Measurements from ENCODE around the gene HLF.
"Not testable (repeated sequence)": the region's sequence is repeated elsewhere in the genome, so short reads cannot be mapped to it uniquely, and the experiment has no call there.

HLF gene

DNA sequence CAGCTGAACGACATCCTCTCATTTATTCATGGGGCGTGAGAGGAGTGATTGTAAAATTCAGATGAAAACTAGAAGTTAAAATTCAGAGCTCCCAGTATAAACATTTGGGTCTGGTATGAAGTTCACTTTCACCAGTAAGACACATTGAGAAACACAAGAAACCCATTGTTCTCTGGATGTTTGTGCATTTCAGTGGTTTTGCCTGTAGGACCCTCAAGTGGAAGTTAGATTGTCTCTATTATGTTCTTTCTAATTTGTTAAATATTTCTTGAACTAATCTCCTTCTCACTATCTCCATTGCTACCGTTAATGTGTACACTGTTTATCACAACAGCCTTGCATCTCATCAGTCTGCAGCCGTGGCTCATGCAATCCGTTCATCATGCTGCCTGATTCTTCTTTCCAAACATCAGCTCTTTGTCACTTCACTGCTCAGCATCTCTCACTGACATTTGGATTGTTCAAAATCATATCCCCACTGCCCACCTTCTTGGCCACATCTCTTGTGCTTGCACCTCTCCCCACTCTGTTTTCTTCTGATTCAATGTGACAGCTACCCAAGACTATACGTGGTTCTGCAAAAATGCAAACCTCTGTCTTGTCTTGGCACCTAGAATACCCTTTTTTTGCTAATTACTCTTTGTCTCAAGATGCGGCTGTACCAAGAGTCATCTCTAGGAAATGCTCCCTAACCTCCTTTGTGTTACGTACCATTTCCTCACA is 49.5 kb downstream of the HLF start:
- DNase-seq: no peak

DNA sequence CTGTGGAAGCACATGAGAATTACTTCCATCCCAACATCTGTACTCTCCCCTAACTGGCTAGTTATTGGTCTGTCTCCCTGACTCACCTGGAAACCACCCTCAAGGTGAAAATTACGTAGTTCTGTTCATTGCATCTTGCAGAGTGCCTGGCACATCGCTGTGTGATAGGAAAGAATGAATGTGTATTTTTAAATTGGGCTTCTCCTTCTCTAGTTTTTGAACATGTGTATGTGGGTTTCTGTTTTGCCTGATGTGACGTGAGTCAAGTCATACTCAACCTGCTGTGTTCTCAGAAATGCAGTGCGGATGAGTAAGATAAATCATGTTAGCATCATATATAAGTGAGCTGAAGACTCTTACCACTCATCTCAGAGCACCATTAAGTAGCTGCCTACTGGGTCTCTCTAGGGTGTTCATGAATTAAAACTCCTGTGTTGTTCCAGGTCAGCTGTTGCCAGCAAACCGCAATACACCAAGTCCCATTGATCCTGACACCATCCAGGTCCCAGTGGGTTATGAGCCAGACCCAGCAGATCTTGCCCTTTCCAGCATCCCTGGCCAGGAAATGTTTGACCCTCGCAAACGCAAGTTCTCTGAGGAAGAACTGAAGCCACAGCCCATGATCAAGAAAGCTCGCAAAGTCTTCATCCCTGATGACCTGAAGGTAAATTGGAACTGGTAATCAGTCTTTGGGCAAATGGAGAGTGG is 50.2 kb downstream of the HLF start:
- no peak for DNase-seq

DNA sequence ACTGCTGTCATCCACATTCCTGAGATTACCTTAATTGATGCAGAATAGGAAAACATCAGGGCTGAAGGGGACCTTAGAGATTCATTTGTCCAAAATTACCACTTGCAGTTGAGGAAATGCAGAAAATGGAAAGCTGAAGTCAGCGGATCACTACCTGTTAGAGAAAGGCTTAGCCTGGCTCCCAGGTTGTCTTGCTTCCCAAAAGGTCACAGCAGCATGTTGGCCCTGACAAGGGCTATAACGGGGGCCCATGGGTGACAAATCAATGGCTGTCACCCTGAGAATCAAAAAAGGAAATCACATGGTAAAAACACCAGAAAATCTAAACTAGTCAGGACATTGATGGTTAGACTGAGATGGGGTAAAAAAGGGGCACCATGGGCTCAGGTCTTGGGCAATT is 51.7 kb downstream of the HLF start:
- no peak for DNase-seq

DNA sequence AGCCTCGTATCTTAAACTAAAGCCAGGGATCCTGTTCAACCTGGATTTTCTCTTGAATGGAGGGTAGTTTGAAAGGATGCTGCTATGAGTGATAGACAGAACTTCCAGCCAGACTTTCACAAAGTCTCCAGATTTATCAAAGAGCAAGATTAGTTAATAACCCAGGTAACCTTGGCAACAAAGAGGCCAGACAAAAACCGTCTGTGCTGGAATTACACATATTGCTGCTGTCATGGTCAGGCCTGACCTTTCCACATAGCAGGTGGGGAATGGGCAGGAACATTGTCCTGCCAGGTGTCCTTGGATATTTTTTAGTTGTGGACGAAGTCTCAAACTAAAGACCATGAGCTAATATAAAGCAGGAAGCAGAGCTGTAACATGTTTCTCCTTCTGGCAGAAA is 52.5 kb downstream of the HLF start:
- DNase-seq: no peak

DNA sequence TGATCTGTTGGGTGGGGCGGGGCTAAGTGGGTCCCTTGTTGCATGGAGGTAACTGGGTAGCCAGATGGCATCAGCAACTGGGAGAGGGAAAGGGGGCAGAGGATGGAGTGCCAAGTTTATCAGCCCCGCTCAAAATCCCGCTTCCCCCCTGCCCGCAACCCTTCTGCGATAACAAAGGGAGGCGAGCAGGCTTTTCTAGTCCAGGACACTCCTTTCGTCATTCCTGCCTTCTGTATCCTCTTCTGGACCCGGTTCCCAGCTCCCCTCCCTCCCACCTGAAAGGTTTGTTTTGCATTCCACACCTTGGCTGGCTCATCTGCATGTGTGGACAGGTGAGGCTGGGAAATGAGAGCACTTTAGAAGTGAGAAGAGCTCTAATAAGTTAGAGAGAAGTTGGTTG is 53.3 kb downstream of the HLF start:
- DNase-seq: no peak

DNA sequence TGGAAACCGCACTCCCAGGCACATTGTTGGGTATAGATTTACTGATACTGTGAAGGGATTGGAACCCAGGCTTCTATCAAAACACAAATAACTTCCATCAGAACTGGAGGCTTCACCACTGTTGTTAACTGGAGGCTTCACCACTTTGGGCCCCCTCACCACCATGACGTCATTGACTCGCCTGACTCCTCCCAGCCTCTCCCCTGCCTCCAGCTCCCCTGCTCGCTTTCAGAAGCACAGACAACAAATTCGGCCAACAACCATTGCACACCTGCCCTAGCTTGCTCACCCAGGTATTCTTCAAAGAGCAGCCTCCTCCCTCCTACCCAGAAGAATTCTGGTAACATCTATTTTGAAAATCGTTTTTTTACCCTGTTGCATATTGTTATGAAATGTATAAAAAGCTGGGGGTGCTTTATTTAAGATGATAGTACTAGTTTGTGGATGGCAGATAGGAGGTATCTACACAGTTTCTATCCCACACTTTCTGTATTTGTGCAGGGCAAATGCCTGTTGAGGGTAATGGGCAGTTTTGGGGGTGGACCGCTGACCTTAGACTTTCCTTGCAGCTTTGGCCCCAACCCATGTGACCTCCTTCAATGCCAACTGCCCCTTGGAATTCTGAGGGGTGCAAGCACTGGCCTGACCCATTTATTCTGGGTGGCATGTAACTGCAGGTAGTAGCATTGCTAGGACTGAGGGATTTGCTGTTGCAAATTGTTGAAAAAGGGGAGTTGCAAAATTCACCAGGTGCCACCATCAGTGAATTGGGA is 54.1 kb downstream of the HLF start:
- no peak for DNase-seq

DNA sequence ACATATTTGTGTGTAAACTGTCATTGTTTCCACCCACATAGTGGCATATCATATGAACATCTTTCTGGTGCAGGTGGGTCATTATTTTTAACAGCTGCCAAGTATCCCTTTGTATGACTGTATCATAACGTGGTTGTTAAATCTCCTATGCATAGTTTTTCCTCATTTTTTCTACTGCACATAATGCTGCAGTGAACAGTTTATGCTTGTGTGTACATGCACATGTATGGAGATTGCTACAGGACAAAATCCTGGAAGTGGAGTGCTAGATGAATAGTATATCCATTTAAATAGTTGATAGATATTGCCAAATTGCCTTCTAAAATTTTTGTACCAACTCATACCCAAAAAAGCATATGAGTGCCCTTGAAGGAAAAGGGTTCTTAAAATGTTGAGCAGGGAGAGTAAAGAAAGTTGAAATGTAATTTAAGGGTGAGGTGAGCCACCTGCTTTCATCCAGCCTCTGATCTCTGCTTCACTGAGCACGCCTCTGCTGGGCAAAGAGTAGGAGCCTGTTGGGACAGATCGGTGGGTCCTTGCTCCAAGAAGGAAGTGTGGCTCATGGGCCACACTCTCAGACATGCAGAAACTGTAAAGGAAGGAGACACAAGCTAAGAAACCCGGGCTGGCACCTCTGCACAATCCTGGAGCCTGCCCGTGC is 55.3 kb downstream of the HLF start:
- no peak for DNase-seq

DNA sequence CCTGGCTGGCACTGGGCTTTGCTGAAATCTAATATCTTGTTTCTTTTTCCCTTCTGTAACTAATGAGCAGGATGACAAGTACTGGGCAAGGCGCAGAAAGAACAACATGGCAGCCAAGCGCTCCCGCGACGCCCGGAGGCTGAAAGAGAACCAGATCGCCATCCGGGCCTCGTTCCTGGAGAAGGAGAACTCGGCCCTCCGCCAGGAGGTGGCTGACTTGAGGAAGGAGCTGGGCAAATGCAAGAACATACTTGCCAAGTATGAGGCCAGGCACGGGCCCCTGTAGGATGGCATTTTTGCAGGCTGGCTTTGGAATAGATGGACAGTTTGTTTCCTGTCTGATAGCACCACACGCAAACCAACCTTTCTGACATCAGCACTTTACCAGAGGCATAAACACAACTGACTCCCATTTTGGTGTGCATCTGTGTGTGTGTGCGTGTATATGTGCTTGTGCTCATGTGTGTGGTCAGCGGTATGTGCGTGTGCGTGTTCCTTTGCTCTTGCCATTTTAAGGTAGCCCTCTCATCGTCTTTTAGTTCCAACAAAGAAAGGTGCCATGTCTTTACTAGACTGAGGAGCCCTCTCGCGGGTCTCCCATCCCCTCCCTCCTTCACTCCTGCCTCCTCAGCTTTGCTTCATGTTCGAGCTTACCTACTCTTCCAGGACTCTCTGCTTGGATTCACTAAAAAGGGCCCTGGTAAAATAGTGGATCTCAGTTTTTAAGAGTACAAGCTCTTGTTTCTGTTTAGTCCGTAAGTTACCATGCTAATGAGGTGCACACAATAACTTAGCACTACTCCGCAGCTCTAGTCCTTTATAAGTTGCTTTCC is 56.0 kb downstream of the HLF start:
- no peak for DNase-seq

DNA sequence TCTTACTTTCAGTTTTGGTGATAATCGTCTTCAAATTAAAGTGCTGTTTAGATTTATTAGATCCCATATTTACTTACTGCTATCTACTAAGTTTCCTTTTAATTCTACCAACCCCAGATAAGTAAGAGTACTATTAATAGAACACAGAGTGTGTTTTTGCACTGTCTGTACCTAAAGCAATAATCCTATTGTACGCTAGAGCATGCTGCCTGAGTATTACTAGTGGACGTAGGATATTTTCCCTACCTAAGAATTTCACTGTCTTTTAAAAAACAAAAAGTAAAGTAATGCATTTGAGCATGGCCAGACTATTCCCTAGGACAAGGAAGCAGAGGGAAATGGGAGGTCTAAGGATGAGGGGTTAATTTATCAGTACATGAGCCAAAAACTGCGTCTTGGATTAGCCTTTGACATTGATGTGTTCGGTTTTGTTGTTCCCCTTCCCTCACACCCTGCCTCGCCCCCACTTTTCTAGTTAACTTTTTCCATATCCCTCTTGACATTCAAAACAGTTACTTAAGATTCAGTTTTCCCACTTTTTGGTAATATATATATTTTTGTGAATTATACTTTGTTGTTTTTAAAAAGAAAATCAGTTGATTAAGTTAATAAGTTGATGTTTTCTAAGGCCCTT is 56.8 kb downstream of the HLF start:
- DNase-seq: no peak

DNA sequence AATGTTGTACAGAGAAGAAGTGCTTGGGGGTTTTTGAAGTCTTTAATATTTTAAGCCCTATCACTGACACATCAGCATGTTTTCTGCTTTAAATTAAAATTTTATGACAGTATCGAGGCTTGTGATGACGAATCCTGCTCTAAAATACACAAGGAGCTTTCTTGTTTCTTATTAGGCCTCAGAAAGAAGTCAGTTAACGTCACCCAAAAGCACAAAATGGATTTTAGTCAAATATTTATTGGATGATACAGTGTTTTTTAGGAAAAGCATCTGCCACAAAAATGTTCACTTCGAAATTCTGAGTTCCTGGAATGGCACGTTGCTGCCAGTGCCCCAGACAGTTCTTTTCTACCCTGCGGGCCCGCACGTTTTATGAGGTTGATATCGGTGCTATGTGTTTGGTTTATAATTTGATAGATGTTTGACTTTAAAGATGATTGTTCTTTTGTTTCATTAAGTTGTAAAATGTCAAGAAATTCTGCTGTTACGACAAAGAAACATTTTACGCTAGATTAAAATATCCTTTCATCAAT is 57.8 kb downstream of the HLF start:
- DNase-seq: no peak

DNA sequence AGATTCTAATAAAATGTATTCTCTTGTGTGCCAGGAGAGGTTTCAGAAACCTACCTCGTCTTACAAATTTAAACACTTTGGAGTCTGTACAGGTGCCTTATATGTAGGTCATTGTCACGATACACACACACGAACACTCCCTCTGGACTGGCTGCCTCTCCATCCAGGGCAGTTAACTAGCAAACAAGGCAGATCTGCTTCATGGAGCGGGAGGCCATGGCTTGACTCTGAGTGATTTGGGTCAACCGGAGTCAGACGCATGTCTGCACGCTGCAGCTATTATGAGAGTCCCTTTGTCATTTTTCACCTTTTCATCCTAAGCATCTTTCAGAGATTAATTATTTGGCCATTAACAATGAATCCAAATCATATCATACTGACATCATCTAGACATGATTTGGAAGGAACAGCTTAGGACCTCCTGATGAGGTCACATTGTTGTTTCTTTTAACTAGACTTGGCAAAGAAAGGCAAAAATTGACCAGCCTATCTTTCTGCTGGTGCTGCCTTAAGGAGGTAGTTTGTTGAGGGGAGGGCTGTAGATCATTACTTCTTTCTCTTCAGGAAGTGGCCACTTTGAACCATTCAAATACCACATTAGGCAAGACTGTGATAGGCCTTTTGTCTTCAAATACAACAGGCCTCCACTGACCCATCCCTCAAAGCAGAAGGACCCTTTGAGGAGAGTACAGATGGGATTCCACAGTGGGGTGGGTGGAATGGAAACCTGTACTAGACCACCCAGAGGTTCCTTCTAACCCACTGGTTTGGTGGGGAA is 58.9 kb downstream of the HLF start:
- no peak for DNase-seq

DNA sequence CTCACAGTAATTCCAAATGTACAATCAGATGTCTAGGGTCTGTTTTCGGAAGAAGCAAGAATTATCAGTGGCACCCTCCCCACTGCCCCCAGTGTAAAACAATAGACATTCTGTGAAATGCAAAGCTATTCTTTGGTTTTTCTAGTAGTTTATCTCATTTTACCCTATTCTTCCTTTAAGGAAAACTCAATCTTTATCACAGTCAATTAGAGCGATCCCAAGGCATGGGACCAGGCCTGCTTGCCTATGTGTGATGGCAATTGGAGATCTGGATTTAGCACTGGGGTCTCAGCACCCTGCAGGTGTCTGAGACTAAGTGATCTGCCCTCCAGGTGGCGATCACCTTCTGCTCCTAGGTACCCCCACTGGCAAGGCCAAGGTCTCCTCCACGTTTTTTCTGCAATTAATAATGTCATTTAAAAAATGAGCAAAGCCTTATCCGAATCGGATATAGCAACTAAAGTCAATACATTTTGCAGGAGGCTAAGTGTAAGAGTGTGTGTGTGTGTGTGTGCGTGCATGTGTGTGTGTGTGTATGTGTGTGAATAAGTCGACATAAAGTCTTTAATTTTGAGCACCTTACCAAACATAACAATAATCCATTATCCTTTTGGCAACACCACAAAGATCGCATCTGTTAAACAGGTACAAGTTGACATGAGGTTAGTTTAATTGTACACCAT is 59.7 kb downstream of the HLF start:
- DNase-seq: no peak

DNA sequence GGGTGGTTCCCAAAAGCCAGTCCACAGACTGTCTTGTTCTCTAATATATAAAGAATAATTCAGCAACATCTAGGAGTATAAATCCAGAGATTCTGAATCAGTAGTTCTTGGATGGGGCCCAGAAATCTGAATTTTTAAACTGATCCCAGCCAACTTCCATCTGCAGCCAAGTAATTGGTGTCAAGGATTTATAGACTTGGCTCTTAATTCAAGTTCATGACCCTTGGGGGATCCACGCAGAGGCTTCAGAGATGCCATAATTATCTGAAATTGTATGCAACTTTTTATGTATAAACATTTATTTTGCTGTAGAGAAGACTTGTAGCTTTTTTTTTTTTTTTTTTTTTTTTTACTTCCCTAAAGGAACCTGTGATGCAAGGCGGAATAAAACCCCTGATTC is 60.6 kb downstream of the HLF start:
- no peak for DNase-seq

DNA sequence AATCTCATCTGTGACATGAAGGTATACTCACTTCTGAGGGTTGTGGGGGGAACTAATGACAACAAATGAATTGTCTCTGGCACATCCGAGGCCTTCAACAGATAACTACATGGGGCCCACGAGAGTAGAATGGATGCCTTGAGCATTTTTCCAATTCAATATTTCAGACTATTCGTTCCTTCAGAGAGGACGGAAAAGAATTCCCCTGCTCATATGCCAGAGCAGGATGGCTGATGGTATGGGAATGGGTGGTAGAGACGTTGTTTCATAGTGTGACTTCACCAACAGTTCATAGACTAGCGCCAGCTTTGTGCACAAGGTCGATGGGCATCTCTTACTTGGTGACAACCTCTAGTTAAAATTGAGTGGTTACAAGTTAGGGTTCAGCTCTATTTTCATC is 61.3 kb downstream of the HLF start:
- no peak for DNase-seq

DNA sequence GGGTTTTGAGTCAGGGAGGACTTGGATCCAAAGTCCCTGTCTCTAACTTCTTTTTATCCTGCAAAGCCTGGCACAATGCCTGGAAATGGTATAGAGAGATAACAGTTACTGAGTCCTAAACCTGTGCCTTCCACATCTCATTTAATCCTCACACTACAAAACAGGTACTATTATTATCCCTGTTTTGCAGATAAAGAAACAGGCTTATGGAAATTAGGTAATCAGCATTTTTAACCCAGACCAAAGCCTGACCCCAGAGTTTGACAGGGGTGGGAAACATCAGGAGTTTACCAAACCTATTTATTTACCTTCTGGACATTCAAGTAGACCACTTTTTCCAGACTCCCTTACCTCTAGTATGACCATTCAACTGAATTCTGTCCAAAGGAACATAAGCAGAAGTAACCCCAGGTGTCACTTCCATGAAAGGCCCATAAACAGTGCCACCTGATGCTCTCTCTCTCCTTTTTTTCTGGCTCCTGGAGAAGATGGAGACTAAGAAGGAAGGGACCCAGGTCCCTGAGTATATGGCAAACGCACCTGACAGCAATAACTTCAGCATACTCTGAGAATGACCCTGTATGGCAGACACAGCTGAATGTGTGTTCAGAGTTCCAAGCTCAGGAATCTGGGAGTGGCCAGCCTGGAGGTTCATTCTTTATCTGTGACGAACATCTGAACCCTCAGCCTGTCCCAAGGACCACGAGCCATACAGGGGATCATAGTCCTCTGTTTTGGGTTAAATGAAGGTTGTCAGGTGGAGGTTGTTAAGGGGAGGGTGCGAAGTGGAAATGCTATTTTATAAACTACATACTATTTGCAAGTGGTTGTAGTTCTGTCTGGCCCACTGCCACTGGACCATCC is 62.7 kb downstream of the HLF start:
- DNase-seq: no peak

DNA sequence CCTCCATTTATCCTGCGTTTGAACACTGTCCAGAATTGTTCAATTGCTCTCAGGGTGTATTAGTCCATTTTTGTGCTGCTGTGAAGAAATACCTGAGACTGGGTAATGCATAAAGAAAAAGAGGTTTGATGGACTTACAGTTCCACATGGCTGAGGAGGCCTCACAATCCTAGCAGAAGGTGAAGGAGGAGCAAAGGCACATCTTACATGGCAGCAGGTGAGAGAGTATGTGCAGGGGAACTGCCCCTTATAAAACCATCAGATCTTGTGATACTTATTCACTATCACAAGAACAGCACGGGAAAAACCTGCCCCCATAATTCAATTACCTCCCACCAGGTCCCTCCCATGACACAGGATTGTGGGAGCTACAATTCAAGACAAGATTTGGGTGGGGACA is 63.8 kb downstream of the HLF start:
- DNase-seq: not testable (repeated sequence)

DNA sequence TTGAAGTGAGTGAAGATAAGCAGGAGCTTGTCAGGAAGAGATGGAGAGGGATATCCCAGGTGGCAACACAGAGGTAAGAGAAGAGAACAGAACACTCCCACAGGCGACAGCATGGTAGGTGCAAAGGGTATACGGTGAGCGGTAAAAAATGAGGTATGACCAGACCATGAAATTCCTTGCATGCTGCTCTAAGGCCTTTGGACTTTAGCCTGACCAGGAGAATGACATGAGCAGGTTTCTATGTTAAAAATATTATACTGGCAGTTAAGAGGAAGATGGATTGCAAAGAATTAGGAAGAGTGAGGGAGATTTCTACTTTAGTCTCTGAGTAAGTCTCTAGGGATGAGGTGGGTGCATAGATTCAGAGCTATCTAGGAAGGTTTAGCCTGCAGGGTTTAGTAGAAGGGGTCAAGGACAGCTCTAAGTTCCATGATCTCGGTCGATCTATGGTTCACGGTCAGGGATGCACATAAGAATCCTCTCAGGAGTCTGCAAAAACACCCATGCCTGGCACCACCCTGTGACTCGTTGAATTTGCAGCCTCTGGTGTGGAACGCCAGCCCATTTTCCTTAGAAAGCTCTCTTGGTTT is 65.7 kb downstream of the HLF start:
- no peak for DNase-seq

DNA sequence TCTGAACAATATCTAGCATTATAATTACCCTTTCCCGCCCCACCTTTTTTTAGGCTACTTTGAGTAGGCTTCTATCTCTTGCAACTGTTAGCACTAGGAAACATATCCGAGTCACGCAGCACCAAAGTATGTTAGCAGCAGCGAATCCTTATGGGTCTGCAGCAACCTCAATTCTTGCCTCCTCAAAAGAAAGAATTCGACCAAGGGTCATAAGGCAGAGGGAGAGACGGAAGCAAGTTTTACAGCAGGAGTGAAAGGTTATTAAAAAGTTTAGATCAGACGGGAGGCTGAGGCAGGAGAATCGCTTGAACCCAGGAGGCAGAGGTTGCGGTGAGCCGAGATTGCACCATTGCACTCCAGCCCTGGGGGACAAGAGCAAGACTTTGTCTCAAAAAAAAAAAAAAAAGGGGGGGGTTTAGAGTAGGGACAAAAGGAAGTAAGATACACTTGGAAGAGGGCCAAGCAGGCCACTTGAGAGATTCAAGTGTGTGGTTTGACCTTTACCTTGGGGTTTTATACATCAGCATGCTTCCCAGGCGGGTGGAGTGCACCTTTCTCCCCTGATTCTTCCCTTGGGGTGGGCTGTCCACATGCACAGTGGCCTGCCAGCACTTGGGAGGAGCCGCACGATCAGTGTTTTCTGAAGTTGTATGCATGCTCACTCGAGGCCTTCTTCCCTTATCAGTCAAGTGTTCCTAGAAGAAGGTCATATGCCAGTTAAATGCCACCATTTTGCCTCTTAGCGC is 67.7 kb downstream of the HLF start:
- no peak for DNase-seq

All from suppressor macrophage treated with lipopolysaccharide for 4 hours (primary cell).